HFFc6 (cell line): ENCODE results near the gene ATP13A3. TPM values are rescaled to one million over a fixed set of nuclear protein-coding genes. Genes with fewer than 3 reads are reported as not detected.
"Not testable (repeated sequence)": the region's sequence is repeated elsewhere in the genome, so short reads cannot be mapped to it uniquely, and the experiment has no call there.

Experiments used
- DNase-seq: peaks from one replicate; pipeline ENCODE4 v3.0.0-alpha.2; 2018
- H3K27ac Mint-ChIP-seq: 2 replicates; pipeline ENCODE4 v1.8.0; 2020; ENCODE audit warnings: mild to moderate bottlenecking, mixed read lengths
- H3K27me3 Mint-ChIP-seq: 2 replicates; pipeline ENCODE4 v1.8.0; 2021; ENCODE audit warnings: mild to moderate bottlenecking, moderate library complexity, mixed read lengths; ENCODE audit not compliant: insufficient read depth
- H3K36me3 Mint-ChIP-seq: 2 replicates; pipeline ENCODE4 v1.8.0; 2021; ENCODE audit warnings: low read depth, mixed read lengths
- H3K4me1 Mint-ChIP-seq: 2 replicates; pipeline ENCODE4 v1.8.0; 2020; ENCODE audit warnings: low read depth, mixed read lengths
- H3K4me3 Mint-ChIP-seq: 2 replicates; pipeline ENCODE4 v1.8.0; 2020; ENCODE audit warnings: mild to moderate bottlenecking, moderate library complexity, mixed read lengths
- H3K9me3 Mint-ChIP-seq: 2 replicates; pipeline ENCODE4 v1.8.0; 2020; ENCODE audit warnings: mild to moderate bottlenecking, mixed read lengths
- long read RNA-seq: library from polyadenylated mRNA; unstranded; transcript quantifications from one replicate; pipeline ENCODE4 v2.0.0, GENCODE V29; 2019
- total RNA-seq, 6 experiments: library from RNA; stranded (reverse); fragmentation: NEBNext Ultra II Directional; extraction: Animal tissue kit (Norgen Biotek cat#: 25700); gene quantifications; 2 replicates in 1 of 6; 3 replicates in 5 of 6; pipeline ENCODE4 v1.2.3, GENCODE V29; 2021
- TF ChIP-seq, protein P1 (sequence below): fragments of 200-600 bp; sonication (generic); IDR thresholded peaks from 2 replicates; pipeline ENCODE4 v1.5.0; 2021; ENCODE audit warnings: antibody characterized with exemption, mild to moderate bottlenecking

ATP13A3 gene
- 100 to 1,000 TPM; 114 to 123 (median 117) TPM for total RNA-seq
- long read RNA-seq, partial matches to known transcripts: 9 of 32 reads
- long read RNA-seq, other reads (novel, unspliced or antisense): 23 of 32 reads

DNA sequence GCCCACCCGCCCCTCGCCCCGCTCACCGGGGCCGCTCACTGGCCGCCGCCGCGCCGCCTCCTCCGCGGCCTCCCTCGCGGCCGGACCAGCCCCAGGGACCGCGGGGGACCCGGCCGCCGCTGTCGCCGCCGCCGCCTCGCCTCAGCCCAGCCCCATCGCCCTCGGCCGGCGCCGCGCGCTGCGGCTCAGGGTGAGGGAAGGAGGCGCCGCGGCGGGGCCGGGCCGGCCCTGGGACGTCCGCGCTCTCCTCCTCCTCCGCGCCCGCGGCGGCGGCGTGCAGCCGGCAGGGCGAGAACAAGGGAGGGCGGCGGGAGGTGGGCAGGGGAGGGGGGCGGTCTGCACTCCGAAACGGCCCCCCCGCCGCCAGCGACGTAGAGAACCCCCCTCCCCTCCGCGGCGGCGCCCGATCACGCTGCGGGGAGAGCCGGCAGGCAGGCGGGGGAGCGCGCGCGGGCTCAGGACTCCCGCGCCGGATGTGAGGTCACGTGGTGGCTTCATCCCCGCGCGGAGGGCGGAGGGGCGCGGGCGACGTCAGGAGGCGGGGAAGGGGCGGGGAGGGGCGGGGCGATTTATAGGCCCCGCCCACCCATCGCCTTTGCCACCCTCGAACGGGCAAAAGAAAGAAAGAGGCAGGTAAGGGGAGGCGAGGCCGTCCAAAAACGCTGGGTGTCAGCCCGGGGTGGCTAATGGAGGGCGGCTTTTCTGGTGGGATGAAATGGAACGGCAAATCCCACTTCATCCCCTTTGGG, at the start of gene ATP13A3:
Gene ATP13A3, minus strand, starts transcription at position 463 of the 749 bp plus-strand sequence. CDS start 24,812 bp downstream, outside the sequence.
- Mint-ChIP-seq H3K4me1 (peaks cover 65% of the 10 kb centered on the region), H3K4me3 (peak within 1 kb of the TSS; percentile 92), H3K27ac (peak within 1 kb of the TSS; percentile 95), H3K36me3 (peaks cover 27% of the 10 kb centered on the region), H3K9me3 (no peaks in the 10 kb centered on the region; the same call in 1 of the 2 replicates), H3K27me3 (peaks cover 4% of the 10 kb centered on the region; the same call in 1 of the 2 replicates)
- peak; percentile 77 for DNase-seq
- TF ChIP-seq, protein P1, sequence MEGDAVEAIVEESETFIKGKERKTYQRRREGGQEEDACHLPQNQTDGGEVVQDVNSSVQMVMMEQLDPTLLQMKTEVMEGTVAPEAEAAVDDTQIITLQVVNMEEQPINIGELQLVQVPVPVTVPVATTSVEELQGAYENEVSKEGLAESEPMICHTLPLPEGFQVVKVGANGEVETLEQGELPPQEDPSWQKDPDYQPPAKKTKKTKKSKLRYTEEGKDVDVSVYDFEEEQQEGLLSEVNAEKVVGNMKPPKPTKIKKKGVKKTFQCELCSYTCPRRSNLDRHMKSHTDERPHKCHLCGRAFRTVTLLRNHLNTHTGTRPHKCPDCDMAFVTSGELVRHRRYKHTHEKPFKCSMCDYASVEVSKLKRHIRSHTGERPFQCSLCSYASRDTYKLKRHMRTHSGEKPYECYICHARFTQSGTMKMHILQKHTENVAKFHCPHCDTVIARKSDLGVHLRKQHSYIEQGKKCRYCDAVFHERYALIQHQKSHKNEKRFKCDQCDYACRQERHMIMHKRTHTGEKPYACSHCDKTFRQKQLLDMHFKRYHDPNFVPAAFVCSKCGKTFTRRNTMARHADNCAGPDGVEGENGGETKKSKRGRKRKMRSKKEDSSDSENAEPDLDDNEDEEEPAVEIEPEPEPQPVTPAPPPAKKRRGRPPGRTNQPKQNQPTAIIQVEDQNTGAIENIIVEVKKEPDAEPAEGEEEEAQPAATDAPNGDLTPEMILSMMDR: no peak

DNA sequence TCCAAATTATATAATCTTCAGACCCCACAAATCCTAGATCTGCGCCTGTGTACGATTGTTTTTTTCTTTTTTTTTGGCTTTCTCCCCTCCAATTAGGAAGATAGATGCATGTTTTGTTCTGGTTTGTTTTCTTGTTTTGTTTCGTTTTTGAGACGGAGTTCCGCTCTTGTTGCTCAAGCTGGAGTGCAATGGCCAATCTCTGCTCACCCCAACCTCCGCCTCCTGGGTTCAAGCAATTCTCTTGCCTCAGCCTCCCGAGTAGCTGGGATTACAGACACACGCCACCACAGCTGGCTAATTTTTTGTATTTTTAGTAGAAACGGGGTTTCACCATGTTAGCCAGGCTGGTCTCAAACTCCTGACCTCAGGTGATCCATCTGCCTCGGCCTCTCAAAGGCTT, 48.4 kb upstream of the ATP13A3 start:
- peaks cover 29% of the 10 kb centered on the region for H3K9me3 Mint-ChIP-seq
- not testable (repeated sequence) for H3K27me3 Mint-ChIP-seq, H3K27ac Mint-ChIP-seq, DNase-seq, H3K4me3 Mint-ChIP-seq
- peaks cover 23% of the 10 kb centered on the region for H3K36me3 Mint-ChIP-seq
- H3K4me1 Mint-ChIP-seq: peaks cover 29% of the 10 kb centered on the region

DNA sequence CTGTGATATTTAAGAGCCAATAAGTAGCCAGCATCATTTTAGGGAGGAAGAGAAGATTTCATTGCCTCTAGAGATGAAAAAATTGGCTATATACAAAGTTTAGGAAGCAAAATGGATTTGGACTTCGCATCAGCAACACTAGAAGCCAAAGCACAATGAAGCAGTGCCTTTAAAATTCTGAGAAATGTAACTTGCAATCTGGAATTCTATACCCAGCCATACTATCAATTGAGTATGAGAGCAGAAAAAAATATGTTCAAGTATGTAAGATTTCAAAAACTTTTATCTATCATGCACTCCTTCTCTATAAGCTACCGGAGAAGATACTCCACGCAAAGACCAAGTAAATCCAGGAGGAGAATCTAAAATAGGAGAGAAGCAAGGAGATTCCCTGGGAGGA, 47.4 kb upstream of the ATP13A3 start:
- H3K27ac Mint-ChIP-seq: no peak overlapping the region
- peaks cover 29% of the 10 kb centered on the region for H3K9me3 Mint-ChIP-seq
- peaks cover 23% of the 10 kb centered on the region for H3K36me3 Mint-ChIP-seq
- TF ChIP-seq, protein P1: no peak
- H3K4me3 Mint-ChIP-seq: no peak overlapping the region
- peaks cover 29% of the 10 kb centered on the region for H3K4me1 Mint-ChIP-seq
- peaks cover 2% of the 10 kb centered on the region; the same call in 1 of the 2 replicates for H3K27me3 Mint-ChIP-seq
- no peak for DNase-seq

DNA sequence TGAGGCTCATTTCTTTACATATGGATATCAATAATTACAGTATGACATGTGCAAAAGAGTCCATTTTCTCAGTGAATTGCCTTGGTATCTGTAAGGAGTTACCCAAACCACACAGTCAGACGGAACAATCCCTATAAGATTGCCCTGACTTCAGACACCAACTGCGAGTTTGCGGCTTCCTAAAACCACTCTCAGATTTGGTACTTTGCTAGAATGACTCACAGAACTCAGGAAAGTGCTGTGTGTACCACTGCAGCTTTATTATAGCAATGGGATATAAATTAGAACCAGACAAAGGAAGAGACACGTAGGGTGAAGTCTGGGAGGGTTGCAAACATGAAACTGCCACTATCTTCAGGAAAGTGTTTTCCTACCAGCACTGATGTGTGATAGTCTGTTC, 45.8 kb upstream of the ATP13A3 start:
- Mint-ChIP-seq H3K27me3 (peaks cover 2% of the 10 kb centered on the region), H3K4me3 (no peak overlapping the region), H3K9me3 (peaks cover 29% of the 10 kb centered on the region), H3K27ac (no peak overlapping the region), H3K4me1 (peaks cover 23% of the 10 kb centered on the region), H3K36me3 (peaks cover 23% of the 10 kb centered on the region)
- TF ChIP-seq, protein P1: no peak
- no peak for DNase-seq

DNA sequence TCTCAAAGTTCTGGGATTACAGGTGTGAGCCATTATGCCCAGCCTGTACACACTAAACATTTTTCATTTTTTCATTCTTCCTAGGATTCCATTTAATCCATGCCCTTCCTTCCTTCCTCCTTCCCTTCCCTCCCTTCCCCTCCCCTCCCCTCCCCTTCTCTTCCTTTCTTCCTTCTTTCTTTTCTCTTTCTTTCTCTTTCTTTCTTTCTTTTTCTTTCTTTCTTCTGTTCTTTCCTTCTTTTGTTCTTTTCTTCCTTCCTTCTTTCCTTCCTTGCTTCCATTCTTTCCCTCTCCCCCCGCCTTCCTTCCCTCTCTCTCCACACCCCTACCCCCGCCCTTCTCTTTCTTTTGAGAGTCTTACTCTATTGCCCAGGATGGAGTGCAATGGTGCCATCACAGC, 40.9 kb upstream of the ATP13A3 start:
- Mint-ChIP-seq H3K36me3 (peaks cover 13% of the 10 kb centered on the region), H3K4me3 (no peak overlapping the region), H3K4me1 (peaks cover 40% of the 10 kb centered on the region), H3K9me3 (peaks cover 8% of the 10 kb centered on the region), H3K27me3 (no peaks in the 10 kb centered on the region; the same call in 1 of the 2 replicates), H3K27ac (peak overlapping the region; percentile 100)
- TF ChIP-seq, protein P1: no peak
- no peak for DNase-seq

DNA sequence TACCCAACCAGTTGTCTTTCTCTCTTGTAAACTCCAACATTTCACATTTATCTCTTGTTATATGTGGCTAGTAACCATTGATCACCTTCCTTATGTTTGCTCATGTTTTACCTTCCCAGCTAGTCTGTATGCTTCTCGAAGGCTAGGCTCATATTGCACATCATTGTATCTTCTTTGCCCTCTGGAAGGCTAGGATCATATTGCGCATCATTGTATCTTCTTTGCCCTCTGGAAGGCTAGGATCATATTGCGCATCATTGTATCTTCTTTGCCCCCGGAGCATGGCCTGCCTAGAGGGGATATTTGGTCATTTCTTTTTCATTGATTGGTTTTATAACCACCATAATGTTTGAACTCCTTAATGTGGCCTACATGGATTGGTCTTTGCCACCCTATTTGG, 39.4 kb upstream of the ATP13A3 start:
- H3K4me1 Mint-ChIP-seq: peaks cover 51% of the 10 kb centered on the region
- peaks cover 5% of the 10 kb centered on the region for H3K9me3 Mint-ChIP-seq
- no peaks in the 10 kb centered on the region; the same call in 1 of the 2 replicates for H3K27me3 Mint-ChIP-seq
- peaks cover 13% of the 10 kb centered on the region for H3K36me3 Mint-ChIP-seq
- TF ChIP-seq, protein P1: no peak
- peak overlapping the region; percentile 86; the same call in 1 of the 2 replicates for H3K4me3 Mint-ChIP-seq
- H3K27ac Mint-ChIP-seq: peak overlapping the region; percentile 100
- DNase-seq: no peak
